ENCODE results near the gene PTPRN2.

Gene PTPRN2

DNA sequence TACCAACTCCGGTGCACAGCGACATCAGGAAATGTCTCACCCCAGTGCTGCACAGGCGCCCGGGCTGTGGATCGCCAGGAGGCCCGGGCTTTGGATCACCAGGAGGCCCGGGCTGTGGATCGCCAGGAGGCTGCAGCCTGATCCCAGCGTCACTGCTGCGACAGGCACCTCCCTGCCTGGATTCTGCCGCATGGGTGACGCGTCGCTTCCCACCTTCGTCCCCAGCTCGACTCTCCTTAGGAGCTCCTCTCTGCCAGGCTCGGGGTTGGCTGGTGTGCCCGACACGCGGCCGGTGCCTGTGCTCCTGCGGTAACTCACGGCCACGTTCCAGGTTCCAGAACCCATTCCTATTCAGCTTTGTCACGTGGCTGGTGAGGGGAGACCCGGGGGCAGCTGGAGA is 993.3 kb downstream of the PTPRN2 start:
- TF ChIP-seq GATA3 (IDR thresholded peaks at IDR 0.05; ENCODE audit: low read depth, low read length) (no peak), GATA2 (IDR thresholded peaks at IDR 0.05; ENCODE audit: low read depth, low read length) (no peak)

DNA sequence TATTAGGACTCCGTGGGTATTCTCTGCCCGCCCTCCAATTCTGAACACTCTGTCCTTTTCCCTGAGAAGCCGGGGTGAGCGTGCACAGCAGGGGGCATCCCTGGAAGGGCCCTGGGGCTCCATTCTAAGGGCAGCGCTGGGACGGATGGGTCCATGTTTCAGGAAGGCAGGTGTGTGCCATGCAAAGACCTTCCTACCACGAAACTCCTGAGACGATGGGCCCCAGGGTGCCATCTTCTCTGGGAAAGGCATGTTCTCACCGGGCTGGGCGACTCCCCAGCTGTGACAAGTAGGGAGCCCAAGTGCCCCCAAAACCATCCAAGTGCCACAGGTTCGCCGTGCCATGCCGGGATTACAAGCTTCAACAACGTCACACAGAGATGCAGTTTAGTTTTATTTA is 994.1 kb downstream of the PTPRN2 start:
- TF ChIP-seq GATA3 (IDR thresholded peaks at IDR 0.05; ENCODE audit: low read depth, low read length) = no peak
- TF ChIP-seq GATA2 (IDR thresholded peaks at IDR 0.05; ENCODE audit: low read depth, low read length) = no peak

DNA sequence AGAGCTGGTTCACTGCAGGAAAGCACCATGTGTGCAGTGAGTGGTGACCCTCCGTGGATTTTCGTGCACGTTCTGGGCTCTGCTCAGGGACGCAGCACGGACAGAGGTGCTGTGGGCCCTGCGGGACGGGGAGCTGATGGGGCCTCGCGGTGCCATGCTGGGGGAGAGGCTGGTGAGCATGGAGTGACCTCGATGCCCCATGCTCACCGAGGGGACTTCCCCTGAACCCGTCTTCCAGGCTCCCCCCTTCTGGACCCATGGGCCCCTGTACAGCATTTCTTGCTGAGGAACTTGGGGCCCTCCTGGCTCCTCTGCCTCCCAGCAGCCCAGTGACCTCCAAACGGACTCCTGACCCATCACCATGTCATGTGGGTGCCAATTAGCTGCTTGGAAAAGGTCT is 997.1 kb downstream of the PTPRN2 start:
- TF ChIP-seq GATA2 (IDR thresholded peaks at IDR 0.05; ENCODE audit: low read depth, low read length) (no peak), GATA3 (IDR thresholded peaks at IDR 0.05; ENCODE audit: low read depth, low read length) (no peak)

DNA sequence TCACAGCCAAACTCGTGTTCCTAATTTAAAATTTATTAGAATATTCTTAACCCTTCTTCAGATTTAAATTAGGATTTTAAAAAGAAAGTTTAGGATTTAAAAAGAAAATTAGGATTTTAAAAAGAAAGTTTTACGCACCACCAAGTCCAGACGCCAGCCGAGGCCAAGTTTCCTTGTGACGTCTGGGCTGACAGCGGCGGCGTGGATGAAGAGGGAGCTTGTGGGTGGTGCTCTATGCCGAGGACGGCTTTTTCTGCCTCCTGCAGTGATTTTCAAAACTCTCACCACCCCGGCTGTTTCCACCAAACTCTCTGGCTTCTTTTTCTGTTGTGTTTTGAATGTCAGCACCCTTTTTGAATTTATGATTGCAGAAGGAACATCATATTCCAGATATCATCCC is 997.9 kb downstream of the PTPRN2 start:
- TF ChIP-seq GATA3 (IDR thresholded peaks at IDR 0.05; ENCODE audit: low read depth, low read length) = no peak
- no peak for TF ChIP-seq GATA2 (IDR thresholded peaks at IDR 0.05; ENCODE audit: low read depth, low read length)

DNA sequence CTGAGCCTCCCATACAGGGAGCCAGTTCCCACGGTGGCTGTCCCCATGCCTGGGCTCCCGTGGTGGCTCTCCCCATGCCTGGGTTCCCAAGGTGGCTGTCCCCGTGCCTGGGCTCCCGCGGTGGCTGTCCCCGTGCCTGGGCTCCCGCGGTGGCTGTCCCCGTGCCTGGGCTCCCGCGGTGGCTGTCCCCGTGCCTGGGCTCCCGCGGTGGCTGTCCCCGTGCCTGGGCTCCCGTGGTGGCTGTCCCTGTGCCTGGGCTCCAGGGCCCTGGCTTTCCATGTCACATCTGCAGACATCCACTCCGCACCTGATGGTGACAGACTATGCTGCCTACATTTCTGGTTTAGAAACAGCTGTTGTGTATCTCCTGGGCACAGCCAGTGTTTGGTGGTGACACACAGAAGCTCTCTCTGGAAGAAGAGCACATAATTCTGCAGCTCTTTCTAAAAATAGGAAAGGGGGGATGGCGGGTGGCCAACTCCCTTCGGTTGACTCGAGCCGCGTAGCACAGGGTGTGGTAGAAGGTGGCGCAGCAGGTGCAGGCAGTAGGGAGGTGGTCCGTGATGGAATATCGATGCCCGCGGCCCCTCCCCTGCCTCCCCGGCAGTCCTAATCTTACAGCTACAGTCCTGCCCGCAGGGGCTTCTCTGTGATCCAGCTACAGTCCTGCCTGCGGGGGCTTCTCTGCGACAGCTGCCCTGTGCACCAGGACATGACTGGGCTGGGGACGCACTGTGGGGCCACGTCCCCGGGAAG is 999.6 kb downstream of the PTPRN2 start:
- TF ChIP-seq GATA3 (IDR thresholded peaks at IDR 0.05; ENCODE audit: low read depth, low read length) = no peak
- no peak for TF ChIP-seq GATA2 (IDR thresholded peaks at IDR 0.05; ENCODE audit: low read depth, low read length)

DNA sequence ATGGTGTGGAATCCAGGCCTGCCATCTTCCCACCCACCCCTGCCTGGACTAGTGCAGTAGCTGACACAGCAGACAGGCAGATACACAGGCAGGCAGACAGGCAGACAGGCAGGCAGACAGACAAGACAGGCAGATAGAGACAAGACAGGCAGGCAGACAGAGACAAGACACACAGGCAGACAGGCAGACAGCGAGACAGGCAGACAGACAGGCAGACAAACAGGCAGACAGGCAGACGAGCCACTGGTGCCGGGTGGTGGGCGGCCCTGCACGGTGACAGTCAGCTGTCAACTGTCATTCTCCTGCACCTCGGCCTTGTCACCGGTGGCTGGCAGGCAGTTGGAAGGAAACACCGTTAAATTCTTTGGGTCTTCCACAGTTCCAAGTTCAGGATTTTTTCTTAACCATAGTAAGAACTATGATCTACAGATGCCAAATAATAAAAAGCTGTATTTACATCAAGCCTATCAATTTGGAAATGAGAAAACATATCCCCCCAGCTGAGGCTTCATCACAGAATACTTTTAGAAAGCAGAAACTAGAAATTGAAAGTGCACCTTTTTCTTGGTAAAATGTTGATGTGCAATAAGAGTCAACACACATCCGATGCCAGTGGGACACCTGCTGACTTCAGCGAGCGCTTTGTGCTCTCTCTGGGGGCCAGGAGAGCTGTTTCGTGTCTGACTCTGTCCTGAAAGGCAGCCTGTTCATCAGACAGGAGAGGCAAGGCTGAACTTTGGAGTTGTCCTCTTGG is 1000.4 kb downstream of the PTPRN2 start:
- TF ChIP-seq GATA3 (IDR thresholded peaks at IDR 0.05; ENCODE audit: low read depth, low read length) = no peak
- TF ChIP-seq GATA2 (IDR thresholded peaks at IDR 0.05; ENCODE audit: low read depth, low read length) = no peak

DNA sequence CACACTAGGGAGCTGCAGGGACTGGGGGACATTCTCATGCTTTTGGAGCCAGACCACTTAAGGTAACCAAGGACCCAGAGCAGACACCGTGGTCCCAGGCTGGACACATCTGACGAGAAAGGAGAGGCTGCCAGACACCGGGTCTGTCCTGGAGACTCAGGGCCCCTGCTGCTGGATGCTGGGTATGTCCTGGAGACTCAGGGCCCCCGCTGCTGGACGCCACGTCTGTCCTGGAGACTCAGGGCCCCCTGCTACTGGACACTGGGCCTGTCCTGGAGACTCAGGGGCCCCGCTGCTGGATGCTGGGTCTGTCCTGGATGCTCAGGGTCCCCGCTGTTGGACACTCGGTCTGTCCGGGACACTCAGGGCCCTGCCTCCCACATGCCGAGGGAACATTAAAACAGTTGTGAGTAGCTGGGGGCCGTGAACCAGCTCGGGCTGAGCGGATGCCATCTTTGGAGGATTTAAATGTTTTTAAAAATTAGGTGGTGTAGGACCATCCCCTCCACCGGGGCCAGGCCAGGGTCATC is 1001.1 kb downstream of the PTPRN2 start:
- TF ChIP-seq GATA3 (IDR thresholded peaks at IDR 0.05; ENCODE audit: low read depth, low read length) = no peak
- no peak for TF ChIP-seq GATA2 (IDR thresholded peaks at IDR 0.05; ENCODE audit: low read depth, low read length)

DNA sequence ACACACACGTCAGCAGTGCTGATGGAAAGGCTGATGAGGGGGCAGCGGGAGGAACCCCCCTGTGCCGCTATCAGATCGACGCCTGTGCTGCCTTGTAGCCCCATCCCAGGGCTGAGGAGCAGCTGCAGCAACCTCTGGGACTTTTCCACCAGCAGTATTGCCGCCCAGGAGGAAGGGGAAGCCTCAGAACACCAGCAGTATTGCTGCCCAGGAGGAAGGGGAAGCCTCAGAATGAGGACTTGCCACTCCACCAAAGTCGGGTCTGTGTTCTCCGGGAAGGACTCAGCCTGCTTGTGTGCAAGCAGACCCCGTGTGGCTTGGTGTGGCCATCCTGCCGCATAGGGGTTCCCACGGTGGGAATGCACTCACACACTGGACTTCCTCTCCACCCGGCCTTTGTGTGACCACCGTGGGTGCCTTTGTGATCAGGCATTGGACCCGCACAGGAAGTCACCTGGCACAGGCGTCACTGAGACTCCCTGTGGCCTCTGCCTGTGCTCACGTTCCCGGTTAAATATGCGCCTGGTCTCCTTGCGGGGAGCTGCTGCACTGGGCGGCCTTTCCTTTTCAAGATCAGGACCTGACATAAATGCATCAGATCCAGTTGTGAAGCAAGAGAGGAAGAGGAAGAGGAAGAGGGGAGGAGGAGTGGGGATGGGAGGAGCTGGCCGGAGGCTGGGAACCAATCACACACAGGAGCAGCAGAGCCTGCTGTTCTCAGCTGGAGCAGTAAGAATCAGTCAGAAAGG is 1002.3 kb downstream of the PTPRN2 start:
- no peak for TF ChIP-seq GATA3 (IDR thresholded peaks at IDR 0.05; ENCODE audit: low read depth, low read length)
- TF ChIP-seq GATA2 (IDR thresholded peaks at IDR 0.05; ENCODE audit: low read depth, low read length) = no peak

DNA sequence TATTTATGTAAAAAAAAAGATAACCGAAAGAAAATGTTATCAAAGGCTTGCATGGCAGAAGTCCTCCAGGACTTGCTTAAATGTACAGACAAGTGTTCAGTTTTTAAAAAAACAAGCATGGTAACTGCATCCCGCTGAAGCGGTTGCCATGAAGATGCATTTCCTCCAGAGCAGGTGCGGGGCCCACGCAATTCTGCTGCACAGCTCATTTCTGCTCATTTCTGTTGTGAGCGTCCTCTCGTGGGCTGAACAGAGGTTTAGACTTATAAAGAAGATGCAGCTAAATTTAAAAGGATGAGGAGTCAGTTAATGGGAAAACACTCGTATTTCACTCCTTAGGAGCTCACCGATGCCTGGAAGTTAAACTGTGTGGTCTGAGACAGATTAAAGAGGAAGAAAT is 1003.2 kb downstream of the PTPRN2 start:
- TF ChIP-seq GATA3 (IDR thresholded peaks at IDR 0.05; ENCODE audit: low read depth, low read length) = no peak
- TF ChIP-seq GATA2 (IDR thresholded peaks at IDR 0.05; ENCODE audit: low read depth, low read length) = no peak

DNA sequence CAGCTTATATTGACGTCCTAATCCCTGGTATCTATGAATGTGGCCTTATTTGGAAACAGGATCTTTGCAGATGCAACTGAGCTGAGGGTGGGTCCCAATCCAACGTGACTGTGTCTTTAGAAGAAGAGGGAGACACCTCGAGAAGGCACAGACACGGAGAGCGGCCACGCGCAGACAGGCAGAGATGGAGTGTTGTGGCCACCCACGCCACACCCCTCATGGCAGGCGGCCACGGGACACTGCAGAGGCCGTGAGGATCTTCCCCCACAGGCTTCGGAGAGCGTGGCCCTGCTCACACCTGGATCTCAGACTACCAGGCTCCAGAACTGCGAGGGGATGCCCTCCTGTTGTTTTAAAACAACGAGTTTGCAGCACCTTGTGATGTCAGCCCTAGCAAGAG is 1005.9 kb downstream of the PTPRN2 start:
- TF ChIP-seq GATA2 (IDR thresholded peaks at IDR 0.05; ENCODE audit: low read depth, low read length) = no peak

DNA sequence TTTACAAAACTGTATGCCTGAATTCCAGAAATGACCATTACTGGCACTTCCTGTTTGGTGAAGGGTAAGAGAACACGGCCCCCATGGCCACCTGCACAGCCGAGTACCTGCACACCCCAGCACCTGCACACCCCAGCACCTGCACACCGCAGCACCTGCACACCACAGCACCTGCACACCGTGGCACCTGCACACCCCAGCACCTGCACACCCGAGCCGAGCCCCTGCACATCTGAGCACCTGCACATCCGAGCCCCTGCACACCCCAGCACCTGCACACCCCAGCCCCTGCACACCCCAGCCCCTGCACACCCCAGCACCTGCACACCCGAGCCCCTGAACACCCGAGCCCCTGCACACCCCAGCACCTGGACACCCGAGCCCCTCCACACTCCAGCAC is 1007.3 kb downstream of the PTPRN2 start:
- no peak for TF ChIP-seq GATA2 (IDR thresholded peaks at IDR 0.05; ENCODE audit: low read depth, low read length)
- TF ChIP-seq GATA3 (IDR thresholded peaks at IDR 0.05; ENCODE audit: low read depth, low read length) = no peak

DNA sequence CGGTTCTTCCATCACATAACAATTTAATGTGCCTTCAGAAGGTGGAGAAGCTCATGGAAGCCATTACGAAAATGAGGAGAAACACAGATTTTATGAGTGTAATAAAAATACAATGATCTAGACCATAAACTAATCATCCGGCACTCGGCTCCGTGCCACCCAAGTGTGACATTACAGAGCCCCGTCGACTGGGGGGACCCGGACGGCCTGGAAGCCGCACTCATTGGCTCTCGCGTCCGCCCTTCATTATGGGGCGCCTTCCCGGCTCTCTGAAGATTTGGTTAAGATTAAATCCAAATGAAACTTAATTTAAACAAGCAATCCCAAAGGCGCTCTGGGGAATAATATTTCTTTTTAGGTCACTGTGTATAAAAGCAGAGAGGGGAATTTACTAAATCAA is 1008.2 kb downstream of the PTPRN2 start:
- TF ChIP-seq GATA2 (IDR thresholded peaks at IDR 0.05; ENCODE audit: low read depth, low read length) (no peak), GATA3 (IDR thresholded peaks at IDR 0.05; ENCODE audit: low read depth, low read length) (no peak)

DNA sequence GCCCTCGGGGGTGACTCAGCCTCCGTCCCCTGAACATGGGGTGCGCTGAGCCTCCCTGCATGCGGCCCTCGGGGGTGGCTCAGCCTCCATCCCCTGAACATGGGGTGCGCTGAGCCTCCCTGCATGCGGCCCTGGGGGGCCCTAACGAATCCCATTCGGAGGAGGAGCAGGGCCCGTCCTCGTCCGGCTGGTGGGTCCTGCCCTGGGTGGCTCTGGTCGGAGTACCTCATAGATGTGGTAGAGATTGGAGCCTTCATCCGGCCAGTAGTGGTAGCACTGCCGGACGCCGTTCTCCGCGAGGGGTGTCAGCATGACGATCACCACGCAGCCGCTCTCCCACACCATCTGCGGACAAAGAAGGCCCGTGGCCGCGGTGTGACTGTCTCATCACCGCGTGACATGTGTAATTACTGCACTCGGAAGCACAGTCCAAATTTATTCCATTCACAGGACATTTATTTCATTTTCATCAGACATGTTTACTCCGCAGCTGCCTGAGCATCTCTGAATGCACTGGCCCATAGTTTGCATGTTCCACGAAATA is 1009.8 kb downstream of the PTPRN2 start:
- TF ChIP-seq GATA3 (IDR thresholded peaks at IDR 0.05; ENCODE audit: low read depth, low read length) = no peak
- no peak for TF ChIP-seq GATA2 (IDR thresholded peaks at IDR 0.05; ENCODE audit: low read depth, low read length)

DNA sequence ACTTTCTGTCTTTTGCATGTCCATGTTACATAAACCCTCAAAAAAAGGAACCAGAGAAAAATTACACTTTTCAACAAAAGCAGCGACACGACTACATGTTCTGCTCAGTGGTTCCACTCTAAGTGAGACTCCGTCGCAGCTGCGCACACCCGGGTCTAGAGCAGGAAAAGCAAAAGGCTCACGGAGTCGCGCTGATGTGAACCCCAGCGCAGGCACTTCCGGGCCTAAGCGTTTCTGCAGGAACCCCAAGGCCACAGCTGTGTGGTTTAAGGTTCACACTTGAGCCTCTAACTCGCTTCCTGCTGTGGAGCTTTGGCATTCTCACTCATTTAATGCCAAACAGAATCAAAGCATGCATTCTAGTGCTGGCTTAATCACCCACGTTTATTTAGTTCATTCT is 1010.6 kb downstream of the PTPRN2 start:
- no peak for TF ChIP-seq GATA2 (IDR thresholded peaks at IDR 0.05; ENCODE audit: low read depth, low read length)
- no peak for TF ChIP-seq GATA3 (IDR thresholded peaks at IDR 0.05; ENCODE audit: low read depth, low read length)

Data from SH-SY5Y (cell line).